H9 (cell line): Measurements from ENCODE around the gene DENND1C. TPM values are rescaled to one million over a fixed set of nuclear protein-coding genes. Genes with fewer than 3 reads are reported as not detected.

Experiments used
- DNase-seq: peaks from one replicate; pipeline ENCODE4 v3.0.0-alpha.2; 2017
- H2AFZ ChIP-seq: one replicate; pipeline ENCODE4 v1.6.1; 2013; ENCODE audit warnings: mild to moderate bottlenecking, low read length, control low read depth, moderate library complexity
- H2AK5ac ChIP-seq: 2 replicates; pipeline ENCODE4 v1.6.1; 2013; ENCODE audit warnings: low read length, control low read depth, mixed read lengths; ENCODE audit not compliant: insufficient read length
- H2BK120ac ChIP-seq: one replicate; pipeline ENCODE4 v1.6.1; 2013; ENCODE audit warnings: low read depth, mild to moderate bottlenecking, low read length, control low read depth, inconsistent platforms; ENCODE audit not compliant: poor library complexity, severe bottlenecking
- H2BK12ac ChIP-seq: 2 replicates; pipeline ENCODE4 v1.6.1; 2013; ENCODE audit warnings: low read length, control low read depth, mixed read lengths, low read depth; ENCODE audit not compliant: insufficient read length
- H2BK15ac ChIP-seq: 2 replicates; pipeline ENCODE4 v1.6.1; 2013; ENCODE audit warnings: low read depth, low read length, control low read depth
- H2BK20ac ChIP-seq: one replicate; pipeline ENCODE4 v1.6.1; 2013; ENCODE audit warnings: low read depth, mild to moderate bottlenecking, low read length, control low read depth, inconsistent platforms; ENCODE audit not compliant: poor library complexity, severe bottlenecking
- H2BK5ac ChIP-seq: 2 replicates; pipeline ENCODE4 v1.6.1; 2013; ENCODE audit warnings: low read length, control low read depth, mixed read lengths; ENCODE audit not compliant: insufficient read length
- H3K14ac ChIP-seq: 2 replicates; pipeline ENCODE4 v1.6.1; 2013; ENCODE audit warnings: low read length, control low read depth; ENCODE audit not compliant: insufficient read depth
- H3K18ac ChIP-seq: 2 replicates; pipeline ENCODE4 v1.6.1; 2013; ENCODE audit warnings: low read depth, mild to moderate bottlenecking, mixed read lengths, low read length, control low read depth; ENCODE audit not compliant: insufficient read length
- H3K23ac ChIP-seq: 2 replicates; pipeline ENCODE4 v1.6.1; 2013; ENCODE audit warnings: low read length, control low read depth, mixed read lengths, low read depth; ENCODE audit not compliant: insufficient read length
- H3K23me2 ChIP-seq: 2 replicates; pipeline ENCODE4 v1.6.1; 2013; ENCODE audit warnings: low read depth, mild to moderate bottlenecking, mixed read lengths, low read length, control low read depth; ENCODE audit not compliant: insufficient read length, poor library complexity, severe bottlenecking
- H3K27ac ChIP-seq: 2 replicates; pipeline ENCODE4 v1.5.1; 2013; ENCODE audit warnings: low read length, control low read depth, mixed read lengths, low read depth; ENCODE audit not compliant: insufficient read length
- H3K27me3 ChIP-seq: 2 replicates; pipeline ENCODE4 v1.6.1; 2013; ENCODE audit warnings: low read length, control low read depth, inconsistent platforms; ENCODE audit not compliant: insufficient read depth
- H3K4ac ChIP-seq: 2 replicates; pipeline ENCODE4 v1.6.1; 2013; ENCODE audit warnings: low read depth, mild to moderate bottlenecking, control low read depth, inconsistent platforms, low read length, moderate library complexity
- H3K4me1 ChIP-seq: 2 replicates; pipeline ENCODE4 v1.6.1; 2013; ENCODE audit warnings: low read length, control low read depth, inconsistent platforms; ENCODE audit not compliant: insufficient read depth
- H3K4me2 ChIP-seq: 2 replicates; pipeline ENCODE4 v1.6.1; 2013; ENCODE audit warnings: low read length, control low read depth, mixed read lengths; ENCODE audit not compliant: insufficient read length, insufficient read depth
- H3K56ac ChIP-seq: 2 replicates; pipeline ENCODE4 v1.6.1; 2013; ENCODE audit warnings: low read depth, mild to moderate bottlenecking, mixed read lengths, low read length, control low read depth; ENCODE audit not compliant: insufficient read length
- H3K79me1 ChIP-seq: 2 replicates; pipeline ENCODE4 v1.6.1; 2013; ENCODE audit warnings: low read depth, mild to moderate bottlenecking, moderate library complexity, low read length, control low read depth, inconsistent platforms; ENCODE audit not compliant: insufficient read depth, poor library complexity, severe bottlenecking
- H3K79me2 ChIP-seq: 2 replicates; pipeline ENCODE4 v1.6.1; 2013; ENCODE audit warnings: low read length, control low read depth, inconsistent platforms; ENCODE audit not compliant: insufficient read depth
- H3K9ac ChIP-seq: 2 replicates; pipeline ENCODE4 v1.6.1; 2013; ENCODE audit warnings: low read length, control low read depth, mixed read lengths; ENCODE audit not compliant: insufficient read length; ENCODE audit errors: extremely low read depth
- H3K9me3 ChIP-seq: one replicate; pipeline ENCODE4 v1.6.1; 2013; ENCODE audit warnings: low read depth, low read length, inconsistent platforms; ENCODE audit not compliant: control insufficient read depth
- H3T11ph ChIP-seq: one replicate; pipeline ENCODE4 v1.6.1; 2013; ENCODE audit warnings: mild to moderate bottlenecking, low read length, control low read depth, inconsistent platforms
- H4K20me1 ChIP-seq: one replicate; pipeline ENCODE4 v1.6.1; 2013; ENCODE audit not compliant: control insufficient read depth, insufficient read length, insufficient read depth
- H4K5ac ChIP-seq: 2 replicates; pipeline ENCODE4 v1.6.1; 2013; ENCODE audit warnings: low read depth, mild to moderate bottlenecking, mixed read lengths, low read length, control low read depth; ENCODE audit not compliant: insufficient read length
- H4K8ac ChIP-seq: replicated peaks from 2 replicates; pipeline ENCODE4 v1.6.1; 2013; ENCODE audit warnings: low read length, control low read depth, mixed read lengths, low read depth; ENCODE audit not compliant: insufficient read length
- H4K91ac ChIP-seq: 2 replicates; pipeline ENCODE4 v1.6.1; 2013; ENCODE audit warnings: low read depth, mild to moderate bottlenecking, moderate library complexity, mixed read lengths, low read length, control low read depth; ENCODE audit not compliant: insufficient read length
- H3K27ac Mint-ChIP-seq, 3 experiments: 2 replicates in 2 of 3; 3 replicates in 1 of 3; pipeline ENCODE4 v1.8.0; 2020 to 2021; ENCODE audit warnings: mixed read lengths in 3 of 3, mild to moderate bottlenecking in 1 of 3, moderate library complexity in 1 of 3
- H3K27me3 Mint-ChIP-seq: 2 replicates; pipeline ENCODE4 v1.8.0; 2021; ENCODE audit warnings: low read depth, mild to moderate bottlenecking, moderate library complexity, mixed read lengths
- H3K36me3 Mint-ChIP-seq, 3 experiments: 2 replicates in 2 of 3; 3 replicates in 1 of 3; pipeline ENCODE4 v1.8.0; 2020 to 2021; ENCODE audit warnings: low read depth in 3 of 3, mixed read lengths in 3 of 3; ENCODE audit not compliant: insufficient read depth in 1 of 3
- H3K4me1 Mint-ChIP-seq, 2 experiments: 2 replicates each; pipeline ENCODE4 v1.8.0; 2020; ENCODE audit warnings: mixed read lengths in 2 of 2
- H3K4me3 Mint-ChIP-seq, 2 experiments: 2 replicates in 1 of 2; 3 replicates in 1 of 2; pipeline ENCODE4 v1.8.0; 2020 to 2021; ENCODE audit warnings: mild to moderate bottlenecking in 2 of 2, mixed read lengths in 2 of 2, moderate library complexity in 1 of 2
- H3K9me3 Mint-ChIP-seq, 2 experiments: 2 replicates in 1 of 2; 3 replicates in 1 of 2; pipeline ENCODE4 v1.8.0; 2020; ENCODE audit warnings: mild to moderate bottlenecking in 2 of 2, mixed read lengths in 2 of 2, moderate library complexity in 1 of 2
- WGBS: extraction: QIAGEN DNeasy Blood & Tissue Kit; methylation state at CpG from one replicate; pipeline ENCODE4 v1.1.7; 2013; ENCODE audit warnings: missing lambda C conversion rate, low lambda C conversion rate, mixed read lengths; ENCODE audit not compliant: insufficient read length; ENCODE audit errors: extremely low coverage; 5-methylcytosine and 5-hydroxymethylcytosine counted together
- total RNA-seq: library from RNA; stranded (reverse); gene quantifications from 2 replicates; pipeline ENCODE4 v1.2.1, GENCODE V29; 2021
- TF ChIP-seq, protein P1 (sequence below): fragments of 200-600 bp; sonication (generic); conservative IDR thresholded peaks from 3 replicates; pipeline ENCODE4 v1.8.0; 2021; ENCODE audit warnings: antibody characterized with exemption, mild to moderate bottlenecking

Gene DENND1C
- total RNA-seq, 1 experiment from 2014 or later, result 2.4 TPM

DNA sequence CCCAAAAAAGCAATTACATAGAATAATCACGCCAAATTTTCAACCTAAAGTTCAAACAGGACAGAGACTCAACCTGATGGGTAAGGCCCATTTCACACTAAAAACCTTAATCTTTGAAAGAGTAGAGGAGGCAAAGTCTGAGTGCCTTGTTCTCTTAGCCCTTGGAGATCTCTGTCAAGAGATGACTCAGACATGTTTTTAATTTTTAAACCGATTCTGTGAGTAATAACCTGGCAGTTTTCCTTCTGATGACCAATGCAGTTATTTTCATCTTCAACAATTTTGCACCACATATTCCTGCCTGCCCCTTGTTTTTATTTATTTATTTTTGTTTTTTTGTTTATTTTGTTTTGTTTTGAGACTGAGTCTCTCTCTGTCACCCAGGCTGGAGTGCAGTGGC is 37.7 kb upstream of the DENND1C start:
- Histone ChIP-seq H3T11ph (no peak overlapping the region), H2AK5ac (no peak overlapping the region), H3K79me2 (no peaks in the 10 kb centered on the region), H3K18ac (no peak overlapping the region), H2BK15ac (no peak overlapping the region), H2BK20ac (no peak overlapping the region), H3K9me3 (no peaks in the 10 kb centered on the region), H3K14ac (no peak overlapping the region), H4K8ac (no peak overlapping the region), H4K20me1 (no peaks in the 10 kb centered on the region), H3K56ac (no peak overlapping the region), H3K9ac (no peak overlapping the region), H3K4ac (no peak overlapping the region), H3K23me2 (peaks cover 8% of the 10 kb centered on the region), H3K27me3 (no peaks in the 10 kb centered on the region), H3K27ac (no peak overlapping the region), H3K79me1 (no peaks in the 10 kb centered on the region), H2BK5ac (no peak overlapping the region), H3K4me1 (peaks cover 4% of the 10 kb centered on the region; the same call in 1 of the 2 replicates), H4K91ac (no peak overlapping the region), H4K5ac (no peak overlapping the region), H3K4me2 (no peak overlapping the region), H3K23ac (no peak overlapping the region), H2BK120ac (no peak overlapping the region), H2AFZ (no peak overlapping the region), H2BK12ac (no peak overlapping the region)
- Mint-ChIP-seq H3K27me3 (peaks cover 5% of the 10 kb centered on the region; the same call in 1 of the 2 replicates), H3K4me1 (peaks cover 13 to 19% of the 10 kb centered on the region in 2 experiments), H3K36me3 (no peaks in the 10 kb centered on the region; a peak in 1 of 7 replicates), H3K9me3 (no peaks in the 10 kb centered on the region; a peak in 2 of 5 replicates), H3K27ac (no peak overlapping the region; a peak in 1 of 7 replicates), H3K4me3 (no peak overlapping the region)
- no peak for DNase-seq
- TF ChIP-seq, protein P1, sequence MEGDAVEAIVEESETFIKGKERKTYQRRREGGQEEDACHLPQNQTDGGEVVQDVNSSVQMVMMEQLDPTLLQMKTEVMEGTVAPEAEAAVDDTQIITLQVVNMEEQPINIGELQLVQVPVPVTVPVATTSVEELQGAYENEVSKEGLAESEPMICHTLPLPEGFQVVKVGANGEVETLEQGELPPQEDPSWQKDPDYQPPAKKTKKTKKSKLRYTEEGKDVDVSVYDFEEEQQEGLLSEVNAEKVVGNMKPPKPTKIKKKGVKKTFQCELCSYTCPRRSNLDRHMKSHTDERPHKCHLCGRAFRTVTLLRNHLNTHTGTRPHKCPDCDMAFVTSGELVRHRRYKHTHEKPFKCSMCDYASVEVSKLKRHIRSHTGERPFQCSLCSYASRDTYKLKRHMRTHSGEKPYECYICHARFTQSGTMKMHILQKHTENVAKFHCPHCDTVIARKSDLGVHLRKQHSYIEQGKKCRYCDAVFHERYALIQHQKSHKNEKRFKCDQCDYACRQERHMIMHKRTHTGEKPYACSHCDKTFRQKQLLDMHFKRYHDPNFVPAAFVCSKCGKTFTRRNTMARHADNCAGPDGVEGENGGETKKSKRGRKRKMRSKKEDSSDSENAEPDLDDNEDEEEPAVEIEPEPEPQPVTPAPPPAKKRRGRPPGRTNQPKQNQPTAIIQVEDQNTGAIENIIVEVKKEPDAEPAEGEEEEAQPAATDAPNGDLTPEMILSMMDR, result no peak
- WGBS, result no CpG with 5 or more reads among the region's 2 CpGs
